Parathyroid adenoma (tissue), 2 donors: ENCODE results near the gene AMIGO2.

Experiments used
- H2AFZ ChIP-seq: fragments of 300-600 bp; sonication (generic); one replicate; pipeline ENCODE4 v1.7.0; 2017; ENCODE audit warnings: antibody characterized with exemption, mild to moderate bottlenecking
- H3K27ac ChIP-seq: fragments of 300-600 bp; sonication (generic); one replicate; pipeline ENCODE4 v1.7.0; 2017
- H3K27me3 ChIP-seq: fragments of 300-600 bp; sonication (generic); one replicate; pipeline ENCODE4 v1.7.0; 2017; ENCODE audit warnings: low read length; ENCODE audit not compliant: control insufficient read depth, insufficient read depth
- H3K36me3 ChIP-seq: fragments of 300-600 bp; sonication (generic); one replicate; pipeline ENCODE4 v1.7.0; 2017; ENCODE audit warnings: low read length; ENCODE audit not compliant: control insufficient read depth, insufficient read depth
- H3K4me1 ChIP-seq: fragments of 300-600 bp; sonication (generic); one replicate; pipeline ENCODE4 v1.7.0; 2017; ENCODE audit warnings: control low read depth
- H3K4me2 ChIP-seq: fragments of 300-600 bp; sonication (generic); one replicate; pipeline ENCODE4 v1.7.0; 2017; ENCODE audit warnings: low read length
- H3K4me3 ChIP-seq: fragments of 300-600 bp; sonication (generic); one replicate; pipeline ENCODE4 v1.7.0; 2017; ENCODE audit warnings: low read depth, low read length
- H3K79me2 ChIP-seq: fragments of 300-600 bp; sonication (generic); one replicate; pipeline ENCODE4 v1.7.0; 2017; ENCODE audit warnings: control low read depth
- H3K9ac ChIP-seq: fragments of 300-600 bp; sonication (generic); one replicate; pipeline ENCODE4 v1.7.0; 2017; ENCODE audit warnings: mild to moderate bottlenecking
- H3K9me3 ChIP-seq: fragments of 300-600 bp; sonication (generic); one replicate; pipeline ENCODE4 v1.7.0; 2017; ENCODE audit warnings: low read length; ENCODE audit not compliant: control insufficient read depth
- TF ChIP-seq, protein P1 (sequence below): fragments of 300-600 bp; sonication (generic); IDR thresholded peaks from one replicate; pipeline ENCODE4 v1.7.0; 2017; ENCODE audit warnings: antibody characterized with exemption, mild to moderate bottlenecking
- donor health status: primary hyperparathyroidism.

The AMIGO2 gene

DNA sequence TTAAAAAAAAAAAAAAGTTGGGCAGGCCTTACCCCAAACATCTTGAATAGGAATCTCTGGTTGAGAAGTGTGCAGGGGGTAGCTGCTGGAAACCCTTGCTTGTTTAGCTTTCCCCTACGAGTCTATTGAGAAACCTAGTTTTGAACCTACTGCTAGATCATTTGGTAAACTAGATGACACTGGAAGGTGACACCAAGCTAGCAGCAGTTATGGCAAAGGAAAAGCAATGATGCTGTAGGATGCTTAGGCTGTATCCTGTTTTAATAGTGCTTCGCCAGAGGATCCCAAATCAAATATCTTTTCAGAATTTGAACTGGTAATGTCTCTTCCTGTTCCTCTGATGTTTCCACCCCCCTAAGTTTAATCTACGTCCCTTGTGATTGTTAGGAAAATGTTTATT lies 5.8 kb downstream of the AMIGO2 start:
- Histone ChIP-seq H3K4me2 (no peak overlapping the region), H3K79me2 (no peaks in the 10 kb centered on the region), H3K27me3 (no peaks in the 10 kb centered on the region), H3K9ac (no peak overlapping the region), H3K9me3 (no peaks in the 10 kb centered on the region), H3K4me1 (peaks cover 1% of the 10 kb centered on the region), H3K36me3 (no peaks in the 10 kb centered on the region), H2AFZ (no peak overlapping the region), H3K4me3 (no peak overlapping the region), H3K27ac (no peak overlapping the region)
- TF ChIP-seq, protein P1, sequence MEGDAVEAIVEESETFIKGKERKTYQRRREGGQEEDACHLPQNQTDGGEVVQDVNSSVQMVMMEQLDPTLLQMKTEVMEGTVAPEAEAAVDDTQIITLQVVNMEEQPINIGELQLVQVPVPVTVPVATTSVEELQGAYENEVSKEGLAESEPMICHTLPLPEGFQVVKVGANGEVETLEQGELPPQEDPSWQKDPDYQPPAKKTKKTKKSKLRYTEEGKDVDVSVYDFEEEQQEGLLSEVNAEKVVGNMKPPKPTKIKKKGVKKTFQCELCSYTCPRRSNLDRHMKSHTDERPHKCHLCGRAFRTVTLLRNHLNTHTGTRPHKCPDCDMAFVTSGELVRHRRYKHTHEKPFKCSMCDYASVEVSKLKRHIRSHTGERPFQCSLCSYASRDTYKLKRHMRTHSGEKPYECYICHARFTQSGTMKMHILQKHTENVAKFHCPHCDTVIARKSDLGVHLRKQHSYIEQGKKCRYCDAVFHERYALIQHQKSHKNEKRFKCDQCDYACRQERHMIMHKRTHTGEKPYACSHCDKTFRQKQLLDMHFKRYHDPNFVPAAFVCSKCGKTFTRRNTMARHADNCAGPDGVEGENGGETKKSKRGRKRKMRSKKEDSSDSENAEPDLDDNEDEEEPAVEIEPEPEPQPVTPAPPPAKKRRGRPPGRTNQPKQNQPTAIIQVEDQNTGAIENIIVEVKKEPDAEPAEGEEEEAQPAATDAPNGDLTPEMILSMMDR = no peak

DNA sequence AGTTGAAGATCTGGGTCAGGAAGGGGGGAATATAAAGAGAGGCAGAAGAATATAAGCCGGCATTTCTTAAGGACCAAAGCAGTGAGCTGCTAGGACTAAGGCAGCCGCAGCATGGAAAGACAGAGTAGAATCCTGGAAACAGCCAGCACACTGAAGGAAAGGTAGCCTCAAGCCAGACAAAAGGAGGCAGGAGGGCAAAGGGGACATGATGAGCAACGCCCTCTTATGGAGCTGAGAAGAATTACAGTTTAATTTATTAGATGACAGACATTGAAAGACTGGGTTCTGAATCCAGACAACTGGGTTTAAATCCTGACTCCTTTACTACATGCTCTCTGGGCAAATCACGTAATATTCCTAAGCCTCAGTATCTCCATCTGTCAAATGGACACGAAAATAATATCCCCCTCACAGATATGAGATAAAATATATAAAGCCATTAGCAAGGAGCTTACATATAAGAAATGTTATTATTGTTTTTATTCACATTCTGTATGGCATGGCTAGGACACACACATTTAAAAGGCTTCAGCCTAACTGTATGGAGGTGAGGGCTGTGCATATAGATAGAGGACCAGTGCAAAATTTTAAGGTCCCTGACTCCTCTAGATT lies 8.4 kb downstream of the AMIGO2 start:
- H3K27me3 ChIP-seq = no peaks in the 10 kb centered on the region
- no peak overlapping the region for H3K9ac ChIP-seq
- no peak overlapping the region for H3K4me2 ChIP-seq
- no peak overlapping the region for H2AFZ ChIP-seq
- TF ChIP-seq, protein P1 = peak; percentile 16
- H3K36me3 ChIP-seq = no peaks in the 10 kb centered on the region
- no peaks in the 10 kb centered on the region for H3K79me2 ChIP-seq
- no peak overlapping the region for H3K4me3 ChIP-seq
- no peak overlapping the region for H3K27ac ChIP-seq
- H3K9me3 ChIP-seq = no peaks in the 10 kb centered on the region
- no peaks in the 10 kb centered on the region for H3K4me1 ChIP-seq

DNA sequence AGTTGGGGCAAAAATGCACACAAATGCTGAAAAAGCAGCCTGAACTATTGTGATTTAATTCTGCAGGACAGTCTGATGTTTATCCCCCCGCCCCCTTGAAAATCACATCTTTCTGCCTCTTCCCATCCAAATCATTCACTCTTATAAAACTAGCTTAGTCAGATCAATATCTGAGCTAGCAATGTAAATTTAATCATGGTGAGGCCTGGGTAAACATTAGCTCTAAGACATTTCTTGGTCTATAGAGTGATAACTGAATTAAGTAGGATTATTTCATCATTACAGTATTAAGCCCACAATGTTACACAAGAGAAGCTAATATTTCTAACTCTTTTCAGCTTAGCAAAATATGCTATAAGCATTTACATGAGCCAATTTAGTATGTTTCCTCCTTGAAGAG lies 9.4 kb downstream of the AMIGO2 start:
- Histone ChIP-seq H3K9me3 (no peaks in the 10 kb centered on the region), H2AFZ (no peak overlapping the region), H3K79me2 (no peaks in the 10 kb centered on the region), H3K27me3 (no peaks in the 10 kb centered on the region), H3K9ac (no peak overlapping the region), H3K27ac (no peak overlapping the region), H3K36me3 (no peaks in the 10 kb centered on the region), H3K4me1 (no peaks in the 10 kb centered on the region), H3K4me2 (no peak overlapping the region), H3K4me3 (no peak overlapping the region)
- TF ChIP-seq, protein P1 = no peak

DNA sequence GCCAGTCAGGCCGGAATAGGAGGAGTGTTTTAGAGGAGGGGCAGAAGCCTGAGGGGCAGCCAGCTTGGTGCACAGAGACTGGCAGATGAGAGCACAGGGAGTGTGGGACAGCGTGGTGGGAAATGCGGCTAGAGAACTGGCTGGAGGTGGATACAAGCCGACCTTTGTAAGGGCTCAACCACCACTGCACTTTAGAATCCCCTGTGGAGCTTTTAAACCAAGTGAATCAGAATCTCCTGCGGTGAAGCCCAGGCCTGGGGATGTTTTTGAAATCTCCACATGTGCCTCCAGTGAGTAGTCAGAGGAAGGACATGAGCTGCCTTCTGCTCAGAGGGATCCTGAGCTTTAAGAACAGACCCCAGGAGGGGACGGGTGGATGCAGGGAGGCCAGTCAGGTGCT lies 11.2 kb downstream of the AMIGO2 start:
- Histone ChIP-seq H3K9me3 (no peaks in the 10 kb centered on the region), H3K9ac (no peak overlapping the region), H3K27me3 (no peaks in the 10 kb centered on the region), H3K27ac (no peak overlapping the region), H2AFZ (no peak overlapping the region), H3K4me1 (no peaks in the 10 kb centered on the region), H3K4me3 (no peak overlapping the region), H3K4me2 (no peak overlapping the region), H3K79me2 (no peaks in the 10 kb centered on the region), H3K36me3 (no peaks in the 10 kb centered on the region)
- TF ChIP-seq, protein P1 = no peak

DNA sequence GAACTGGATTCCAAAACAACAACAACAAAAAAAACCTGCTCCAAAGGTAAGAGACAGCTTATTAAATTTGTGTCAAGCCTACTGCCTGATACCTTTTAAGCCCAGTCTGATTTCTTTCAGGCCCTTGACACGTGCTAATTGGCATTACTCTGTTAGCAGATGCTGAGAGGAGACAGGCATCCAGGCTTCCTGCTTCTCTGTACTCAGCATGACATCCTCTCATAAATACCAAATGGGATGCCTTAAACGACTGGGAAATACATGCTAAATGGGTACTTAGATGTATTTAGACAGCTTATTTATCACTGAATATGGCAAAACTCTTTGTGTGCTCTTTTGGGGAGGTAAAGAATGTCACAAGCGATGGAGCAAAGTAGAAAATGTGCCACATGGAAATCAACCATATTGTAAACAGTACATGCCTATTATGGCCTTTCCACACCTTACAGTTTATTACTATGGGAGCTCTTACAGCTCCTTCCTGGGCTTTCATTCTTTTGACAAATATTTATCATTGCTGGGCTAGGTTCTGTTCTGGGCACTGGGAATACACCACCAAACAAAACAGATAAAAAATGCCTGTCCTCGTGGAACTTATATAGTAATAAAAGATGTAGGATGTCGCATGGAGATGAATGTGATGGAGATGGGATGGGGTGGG lies 11.9 kb downstream of the AMIGO2 start:
- Histone ChIP-seq H3K9me3 (no peaks in the 10 kb centered on the region), H3K4me3 (no peak overlapping the region), H3K36me3 (no peaks in the 10 kb centered on the region), H3K79me2 (no peaks in the 10 kb centered on the region), H3K4me2 (no peak overlapping the region), H3K4me1 (no peaks in the 10 kb centered on the region), H3K27me3 (no peaks in the 10 kb centered on the region), H3K27ac (no peak overlapping the region), H2AFZ (no peak overlapping the region), H3K9ac (no peak overlapping the region)
- TF ChIP-seq, protein P1 = no peak
